CD4-positive, alpha-beta T cell treated with Interleukin-15 for 1 hour (primary cell): Measurements from ENCODE around the gene RNF166.

Experiments
- DNase-seq: peaks from one replicate; pipeline ENCODE4 v3.0.0-alpha.2; 2020

Gene RNF166

DNA sequence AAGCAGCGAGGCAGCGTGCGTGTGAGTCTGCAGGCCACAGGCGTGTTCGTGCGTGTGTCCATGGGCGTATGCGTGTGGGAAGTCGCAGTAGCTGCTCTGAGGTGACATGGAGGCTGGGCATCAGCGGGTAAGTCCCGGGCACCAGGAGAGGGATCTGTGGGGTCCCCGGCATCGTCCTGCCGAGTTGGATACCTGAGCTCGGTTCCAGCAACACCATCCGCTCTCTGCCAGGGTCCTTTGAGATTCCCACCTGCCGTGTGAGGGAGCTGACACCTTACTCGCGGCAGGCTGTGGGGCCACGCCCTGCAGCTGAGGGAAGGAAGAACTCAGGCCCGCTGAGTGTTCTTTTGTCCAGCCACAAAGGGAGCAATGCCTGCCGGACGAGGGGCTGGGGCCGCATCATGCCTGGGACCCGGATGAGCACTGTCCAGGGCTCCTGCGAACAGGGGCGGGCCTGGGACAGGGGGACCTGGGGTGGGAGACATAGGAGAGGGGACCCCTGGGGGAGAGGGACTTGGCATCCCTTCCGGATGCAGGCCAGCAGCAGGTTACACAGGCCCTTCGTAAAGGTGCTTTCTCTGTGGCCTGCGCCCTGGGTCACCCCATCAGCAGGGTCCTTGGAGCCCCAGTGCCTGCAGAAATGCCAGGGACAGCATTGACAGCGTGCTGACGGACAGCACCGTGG lies 14.9 kb downstream of the RNF166 start:
- DNase-seq = no peak

DNA sequence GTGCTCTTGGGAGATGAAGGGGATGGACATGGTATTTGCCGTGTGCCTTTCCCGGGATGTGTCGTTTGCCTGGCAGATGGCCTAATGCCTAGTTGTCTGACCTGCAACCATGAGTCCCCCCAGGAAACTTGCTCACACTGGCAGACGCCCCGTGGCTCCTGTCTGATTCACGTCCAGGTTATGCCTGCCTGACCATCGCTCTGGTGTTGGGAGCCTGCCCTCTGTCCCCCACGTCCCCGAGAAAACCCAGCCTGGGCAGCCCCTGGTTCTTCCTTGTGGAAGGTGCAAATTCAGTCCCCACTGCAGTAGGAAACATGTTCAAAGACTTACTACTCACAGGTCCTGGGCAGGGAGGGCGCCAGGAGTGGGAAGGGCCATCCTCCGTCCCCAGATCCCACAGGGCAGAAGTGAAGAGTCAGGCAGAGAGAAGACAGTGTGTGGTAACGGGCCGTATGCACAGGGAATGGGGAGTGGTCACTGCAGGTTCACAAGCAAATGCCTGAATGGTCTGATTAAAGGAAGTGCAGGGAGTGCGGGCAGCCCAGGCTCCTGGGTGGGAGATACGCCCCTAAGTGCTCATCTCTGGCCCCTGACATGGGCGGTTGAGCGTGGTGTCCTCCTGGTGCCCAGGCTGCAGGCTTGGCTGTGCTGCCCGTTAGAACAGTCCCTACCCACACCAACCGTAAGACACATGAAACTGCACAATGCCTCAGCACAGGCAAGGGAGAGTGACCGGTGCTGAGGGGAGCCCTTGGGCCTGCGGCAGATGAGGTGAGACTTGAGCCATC lies 15.7 kb downstream of the RNF166 start:
- no peak for DNase-seq

DNA sequence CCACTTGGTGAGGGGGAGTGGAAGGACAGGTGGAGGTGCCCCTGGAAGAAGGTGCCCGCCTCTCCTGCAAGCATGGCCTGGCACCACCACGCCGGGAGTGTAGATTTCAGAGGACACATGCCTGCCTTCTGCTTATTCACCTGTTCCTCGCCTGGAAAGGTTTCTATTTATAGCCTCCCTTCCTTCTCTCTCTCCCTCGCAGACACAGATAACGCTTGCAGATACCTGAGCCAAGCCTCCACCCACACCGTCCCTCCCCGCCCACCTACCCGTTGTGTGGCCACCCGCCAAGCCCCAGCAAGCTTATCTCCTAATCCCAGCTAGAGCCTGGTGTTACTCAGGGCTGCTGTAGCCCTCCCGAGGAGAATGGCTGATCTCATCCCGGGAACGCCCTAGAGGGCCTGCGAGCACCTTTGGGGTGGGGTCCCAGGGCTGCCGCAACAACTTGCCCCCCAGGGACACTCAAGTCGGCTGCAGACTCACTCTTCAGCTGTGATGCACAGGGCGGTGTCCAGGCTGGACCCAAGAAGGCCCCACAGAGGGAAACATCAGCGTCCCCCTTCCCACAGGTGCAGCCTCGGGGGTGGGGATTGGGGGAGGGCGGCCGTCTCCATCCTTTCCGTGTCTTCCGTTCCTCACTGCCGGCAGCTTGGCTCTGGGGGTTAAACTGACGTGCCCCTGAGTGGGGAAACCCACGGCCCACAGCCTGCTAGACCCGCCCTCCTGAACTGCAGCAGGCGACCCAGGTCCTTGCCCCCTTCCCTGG lies 18.0 kb downstream of the RNF166 start:
- DNase-seq = no peak

DNA sequence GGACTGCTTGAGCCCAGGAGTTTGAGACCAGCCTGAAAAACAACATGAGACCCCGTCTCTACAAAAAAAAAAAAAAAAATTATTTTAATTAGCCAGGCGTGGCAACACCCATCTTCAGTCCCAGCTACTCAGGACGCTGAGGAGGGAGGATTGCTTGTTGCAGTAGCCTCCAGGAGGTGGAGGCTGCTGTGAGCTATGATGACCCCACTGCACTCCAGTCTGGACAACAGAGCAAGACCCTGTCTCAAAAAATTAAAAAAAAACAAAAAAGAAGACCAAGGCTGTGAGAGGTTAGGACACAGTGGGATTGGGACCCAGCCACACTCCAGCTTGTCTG lies 18.6 kb downstream of the RNF166 start:
- no peak for DNase-seq

DNA sequence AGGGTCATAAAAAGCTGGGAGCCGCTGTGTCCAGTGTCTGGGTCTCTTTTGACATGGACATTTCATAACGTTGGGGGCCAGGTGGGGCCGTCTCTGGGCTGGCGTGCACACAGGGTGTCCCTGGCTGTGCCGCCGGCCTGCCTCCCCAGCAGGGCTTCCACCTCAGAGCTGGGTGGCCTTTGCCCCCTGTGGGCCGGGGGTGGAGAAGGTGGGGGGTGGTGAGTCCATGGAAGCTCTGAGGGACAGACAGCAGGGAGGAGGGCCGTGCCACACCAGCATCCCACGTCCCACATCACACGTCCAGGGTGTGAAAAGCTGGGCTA lies 19.0 kb downstream of the RNF166 start:
- no peak for DNase-seq

DNA sequence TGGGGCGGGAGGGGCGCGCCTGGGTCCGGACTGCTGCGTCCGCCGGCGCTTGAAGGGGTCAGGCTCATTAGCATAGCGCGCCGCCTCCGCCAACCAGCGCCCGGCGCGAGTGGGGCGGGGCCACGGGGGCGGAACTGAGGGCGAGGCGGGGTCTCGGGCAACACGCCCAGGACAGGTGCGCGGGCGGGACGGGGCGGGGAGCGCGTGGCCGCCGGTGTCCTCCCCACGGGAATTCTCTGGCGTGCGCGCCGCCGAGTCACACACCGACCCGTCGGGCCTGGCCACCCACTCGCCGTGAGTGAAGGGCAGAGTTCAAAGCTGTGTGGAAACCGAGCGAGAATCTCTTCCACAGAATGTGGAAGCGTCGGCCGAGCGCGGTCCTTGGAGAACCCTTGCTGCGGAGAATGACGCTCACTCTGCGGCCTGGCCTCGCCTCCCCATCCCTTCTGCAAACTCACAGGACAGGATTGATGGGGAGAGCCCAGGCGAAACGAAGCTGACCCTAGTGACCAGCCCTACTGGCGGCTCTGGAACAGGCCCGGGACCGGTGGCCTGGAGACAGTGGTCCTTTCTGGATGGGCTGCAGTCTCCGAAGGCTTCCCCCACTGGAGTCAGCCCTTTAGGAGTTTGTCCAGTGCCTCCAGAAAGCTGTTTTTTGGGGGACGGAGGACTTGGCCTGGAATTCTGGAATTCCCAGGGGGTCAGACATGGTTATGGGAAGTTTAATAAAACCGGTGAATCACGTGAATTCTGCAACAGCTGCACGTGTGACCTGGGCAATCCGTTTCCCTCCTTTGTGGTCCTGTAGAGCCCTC lies 19.6 kb downstream of the RNF166 start, which contains the start of gene SNAI3:
TSS of gene SNAI3 (minus strand) at position 69 of the 815 bp plus-strand sequence. CDS start 101 bp downstream, outside the sequence.
- peak; percentile 82 for DNase-seq

DNA sequence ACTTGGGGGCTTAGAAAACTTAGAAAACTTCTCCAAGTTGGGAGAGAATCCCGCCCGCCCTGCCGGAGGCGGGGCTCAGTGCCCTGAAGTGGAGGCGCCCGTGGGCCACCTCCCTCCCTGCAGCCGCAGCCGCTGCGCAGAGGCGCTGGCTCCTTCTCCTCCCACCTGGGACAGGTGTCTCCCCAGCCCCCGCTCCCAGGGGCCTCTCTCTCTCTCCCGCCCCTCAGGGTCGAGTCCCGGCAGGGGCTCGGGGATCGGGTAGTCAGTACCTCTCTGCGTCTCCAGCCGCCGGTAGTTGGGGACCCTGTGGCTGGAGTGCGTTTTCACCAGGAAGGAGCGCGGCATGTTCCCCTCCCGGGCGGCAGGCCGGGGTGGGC lies 20.2 kb downstream of the RNF166 start:
- DNase-seq = no peak

DNA sequence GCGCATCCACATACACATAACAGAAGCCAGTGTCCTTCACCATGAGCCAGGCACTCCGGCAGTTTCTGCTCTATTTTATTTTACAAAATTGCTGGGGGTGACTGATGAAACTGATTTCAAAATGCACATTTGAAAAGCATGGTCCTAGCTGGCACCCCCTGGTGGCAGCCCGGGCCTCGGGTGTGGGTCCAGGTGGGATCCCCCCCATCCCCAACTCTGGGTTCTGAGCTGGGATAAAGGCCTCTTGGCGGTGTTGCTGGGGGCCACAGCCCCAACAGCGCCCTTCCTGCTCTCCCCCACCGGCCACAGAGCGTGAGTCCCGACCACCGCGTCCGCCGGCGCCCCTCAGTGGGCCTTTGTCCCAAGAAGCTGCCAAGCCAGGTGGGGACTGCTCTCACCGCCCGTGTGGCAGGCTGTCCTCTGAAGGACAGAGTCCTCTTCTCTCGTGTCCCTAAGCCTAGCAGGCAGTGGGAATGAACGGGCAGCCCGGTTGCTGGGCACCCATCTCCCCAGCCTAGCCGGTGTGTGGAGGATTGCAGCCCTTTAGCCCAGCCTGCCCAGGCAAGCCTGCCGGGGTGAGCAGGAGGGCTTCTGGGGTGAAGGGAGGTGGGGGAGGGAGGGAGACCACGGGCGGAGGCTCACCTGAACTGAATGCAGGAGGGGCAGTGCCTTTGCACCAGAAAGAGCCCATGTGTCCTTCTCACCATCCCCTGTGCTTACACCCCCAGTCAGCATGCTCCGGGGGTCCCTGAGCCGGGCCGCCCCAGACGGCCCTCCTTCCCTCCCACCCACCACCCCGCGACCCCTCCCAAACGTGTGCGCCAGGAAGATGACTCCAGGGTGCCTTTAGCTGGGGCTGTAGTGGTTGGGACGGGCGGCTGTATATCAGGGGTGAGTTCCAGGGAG lies 20.8 kb downstream of the RNF166 start:
- DNase-seq = peak; percentile 42

DNA sequence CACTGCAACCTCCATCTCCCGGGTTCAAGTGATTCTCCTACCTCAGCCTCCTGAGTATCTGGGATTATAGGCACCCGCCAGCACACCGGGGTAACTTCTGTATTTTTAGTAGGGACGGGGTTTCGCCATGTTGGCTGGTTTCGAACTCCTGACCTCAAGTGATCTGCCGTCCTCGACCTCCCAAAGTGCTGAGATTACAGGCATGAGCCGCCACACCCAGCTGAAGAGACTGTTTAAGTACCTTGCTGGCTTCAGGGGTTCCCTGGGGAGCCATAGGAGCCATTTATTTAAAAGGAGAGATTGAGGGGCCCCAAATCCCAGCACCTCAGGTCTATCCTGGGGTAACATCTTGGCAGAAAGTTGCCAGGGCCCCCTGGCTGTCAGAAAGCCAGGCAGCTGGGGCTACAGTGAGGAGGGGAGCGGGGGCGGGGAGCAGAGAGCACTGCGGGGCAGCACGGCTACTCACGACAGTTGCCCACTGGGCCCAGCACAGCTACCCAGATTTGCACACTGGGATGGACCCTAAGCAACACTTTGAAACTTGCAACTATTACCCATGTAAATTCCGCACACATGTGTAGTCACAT lies 21.5 kb downstream of the RNF166 start:
- DNase-seq = no peak

DNA sequence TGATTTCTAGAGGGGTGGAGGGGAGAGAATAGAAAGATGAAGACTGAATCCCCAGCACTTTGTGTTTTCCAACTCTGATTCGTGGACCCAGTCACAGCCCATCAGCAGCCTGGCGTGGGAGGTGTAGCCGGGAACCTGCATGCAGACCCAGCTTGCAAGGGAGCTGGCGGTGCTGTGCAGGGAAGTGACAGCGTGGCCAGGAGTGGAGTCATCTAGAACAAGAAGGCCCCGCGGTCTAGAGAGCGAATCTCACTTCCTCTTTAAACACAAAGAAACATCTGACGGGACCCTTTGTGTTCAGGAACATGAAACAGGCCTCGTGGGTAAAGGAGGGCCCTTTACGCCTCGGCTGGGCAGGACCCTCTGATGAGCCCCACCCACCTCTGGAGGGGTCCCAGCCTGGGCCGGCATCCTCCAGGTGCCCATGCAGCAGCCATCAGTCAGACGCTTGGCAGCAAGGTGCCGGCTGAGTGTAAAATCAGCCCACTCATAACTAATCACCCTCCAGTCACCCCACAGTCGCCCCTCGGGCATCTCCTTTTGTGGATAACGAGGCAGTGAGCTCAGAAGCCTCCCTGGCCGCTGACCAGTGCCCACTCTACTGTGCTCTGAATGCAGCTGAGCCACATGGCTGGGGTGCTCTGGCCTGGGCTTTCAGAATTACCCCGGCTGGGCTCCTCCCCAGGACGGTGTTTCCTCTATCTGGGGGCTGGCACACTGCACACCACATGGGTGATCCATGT lies 24.3 kb downstream of the RNF166 start:
- DNase-seq = peak; percentile 80

DNA sequence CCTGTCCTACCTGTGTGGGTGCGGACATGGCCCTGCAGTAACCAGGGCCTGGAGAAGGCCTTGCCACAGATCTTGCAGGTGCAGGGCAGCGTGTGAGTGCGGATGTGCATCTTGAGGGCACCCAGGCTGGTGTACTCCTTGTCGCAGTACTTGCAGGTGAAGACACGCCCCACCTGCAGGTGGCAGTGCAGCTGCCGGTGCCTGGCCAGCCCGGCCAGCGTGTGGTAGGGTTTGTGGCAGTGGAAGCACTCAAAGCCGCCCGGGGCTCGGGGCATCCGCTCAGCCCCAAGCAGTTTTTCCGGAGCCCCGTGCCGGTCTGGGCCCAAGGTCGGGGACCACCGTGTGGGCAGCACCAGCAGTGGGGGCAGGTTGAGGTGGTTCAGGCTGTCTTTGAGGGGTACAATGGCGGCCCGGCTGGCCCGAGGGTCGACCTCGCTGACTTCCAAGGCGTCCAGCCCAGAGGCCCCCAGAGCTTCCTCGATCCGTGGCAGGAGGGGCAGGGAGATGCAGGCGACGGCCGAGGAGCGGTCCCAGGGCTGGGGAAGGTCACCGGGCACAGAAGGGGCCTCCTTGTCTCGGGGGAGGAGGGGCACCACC lies 25.0 kb downstream of the RNF166 start:
- peak; percentile 64 for DNase-seq

DNA sequence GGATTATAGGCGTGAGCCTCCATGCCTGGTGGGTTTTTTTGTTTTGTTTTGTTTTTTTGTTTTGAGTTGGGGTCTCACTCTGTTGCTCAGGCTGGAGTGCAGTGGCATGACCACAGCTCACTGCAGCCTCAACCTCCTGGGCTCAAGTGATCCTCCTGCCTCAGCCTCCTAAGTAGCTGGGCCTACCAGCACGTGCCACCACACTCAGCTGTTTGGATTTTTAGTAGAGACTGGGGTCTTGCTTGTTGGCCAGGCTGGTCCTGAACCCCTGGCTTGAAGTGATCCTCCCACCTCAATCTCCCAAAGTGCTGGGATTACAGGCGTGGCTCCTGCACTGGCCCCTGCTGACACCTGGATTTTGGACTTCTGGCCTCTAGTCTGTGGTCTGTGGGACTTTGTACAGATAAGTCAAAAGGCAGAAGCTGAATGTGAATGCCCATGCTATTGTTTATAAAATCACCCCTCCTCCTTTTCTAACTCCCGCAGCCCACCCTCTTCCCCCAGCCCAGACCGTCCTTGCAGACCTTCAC lies 25.6 kb downstream of the RNF166 start:
- no peak for DNase-seq

DNA sequence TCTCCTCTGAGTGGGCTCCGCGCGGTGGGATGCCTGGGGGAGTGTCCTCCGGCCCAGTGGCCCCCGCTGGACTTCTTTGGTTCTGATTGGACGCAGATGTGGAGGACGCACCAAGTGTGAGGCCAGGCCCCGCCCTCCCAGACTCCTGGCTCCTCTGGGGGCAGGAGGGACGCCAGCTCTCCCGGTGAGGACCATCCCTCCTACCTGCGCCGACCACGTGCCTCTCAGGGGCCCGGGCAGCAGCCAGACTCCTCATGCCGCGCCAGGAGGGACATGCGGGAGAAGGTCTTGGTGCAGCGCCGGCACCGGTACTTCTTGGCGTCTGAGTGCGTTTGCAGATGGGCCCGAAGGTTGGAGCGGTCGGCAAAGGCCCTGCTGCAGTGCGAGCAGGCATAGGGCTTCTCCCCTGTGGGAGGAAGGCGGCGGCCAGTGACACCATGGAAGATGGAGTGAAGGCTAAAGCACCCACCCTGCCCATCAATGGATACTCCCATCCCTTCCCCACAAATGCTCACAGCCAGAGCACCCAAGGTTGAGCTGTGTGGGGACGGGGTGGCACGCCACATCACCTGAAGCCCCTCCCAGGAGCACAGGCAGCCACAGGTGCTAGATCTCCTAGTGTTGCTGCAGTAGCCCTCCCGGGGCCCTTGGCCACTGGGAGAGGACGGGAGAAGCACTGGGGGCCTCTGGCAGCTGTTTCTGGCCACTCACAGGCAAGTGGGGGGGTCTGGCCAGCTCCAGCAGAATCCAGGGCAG lies 27.8 kb downstream of the RNF166 start:
- DNase-seq = no peak

DNA sequence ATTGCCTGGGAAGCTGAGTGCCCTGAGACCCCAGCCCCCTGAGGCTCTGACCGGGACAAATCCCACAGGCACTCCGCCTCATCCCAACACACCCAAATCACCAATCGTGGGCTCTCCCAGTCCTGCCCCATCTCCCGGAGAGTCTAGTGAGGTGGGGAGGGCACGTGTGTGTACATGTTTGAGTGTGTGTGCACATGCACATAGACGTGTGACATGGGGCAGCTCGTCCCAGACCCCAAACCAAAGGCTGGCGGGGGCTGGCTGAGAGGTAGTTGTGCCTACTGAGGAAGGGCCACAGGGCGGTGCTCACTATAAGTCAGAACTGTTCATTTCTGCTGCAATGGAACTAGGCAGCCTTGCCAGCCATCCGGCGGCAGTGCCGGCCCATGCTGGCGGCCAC lies 28.5 kb downstream of the RNF166 start:
- DNase-seq = no peak

DNA sequence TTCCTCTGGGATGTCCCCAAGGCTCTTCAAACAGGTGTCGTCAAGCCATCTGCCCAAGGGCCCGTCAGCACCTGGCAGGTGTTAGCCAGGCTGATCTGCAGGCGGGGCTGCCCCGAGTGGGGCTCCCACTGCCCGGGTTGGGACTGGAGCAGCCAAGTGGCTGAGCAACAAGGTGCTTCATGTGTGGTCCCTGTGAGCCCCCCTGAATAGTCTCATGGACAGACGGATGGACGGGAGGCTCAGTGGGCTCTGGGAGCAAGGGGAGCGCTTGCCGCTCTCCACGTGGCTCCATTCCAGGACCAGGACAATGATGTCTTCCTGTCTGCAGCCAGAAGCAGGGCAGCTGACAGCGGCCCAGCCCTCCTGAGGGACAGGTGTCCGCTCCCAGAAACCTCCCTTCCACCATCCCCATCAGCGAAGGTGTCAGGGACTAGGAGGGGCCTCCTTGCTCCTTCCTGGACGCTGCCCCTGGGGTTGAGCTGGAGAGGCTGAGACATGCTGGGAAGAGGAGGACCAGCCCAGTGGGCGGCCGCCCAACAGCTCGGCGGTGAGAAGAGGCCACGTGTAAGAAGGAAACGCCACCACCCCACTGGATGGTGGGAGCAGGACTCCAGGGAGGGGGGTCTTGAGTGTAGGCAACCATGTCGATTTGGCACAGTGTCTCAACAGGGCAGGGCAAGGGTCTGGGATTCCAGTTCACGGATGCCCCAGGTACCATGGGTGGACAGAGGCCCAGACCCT lies 29.5 kb downstream of the RNF166 start:
- no peak for DNase-seq

DNA sequence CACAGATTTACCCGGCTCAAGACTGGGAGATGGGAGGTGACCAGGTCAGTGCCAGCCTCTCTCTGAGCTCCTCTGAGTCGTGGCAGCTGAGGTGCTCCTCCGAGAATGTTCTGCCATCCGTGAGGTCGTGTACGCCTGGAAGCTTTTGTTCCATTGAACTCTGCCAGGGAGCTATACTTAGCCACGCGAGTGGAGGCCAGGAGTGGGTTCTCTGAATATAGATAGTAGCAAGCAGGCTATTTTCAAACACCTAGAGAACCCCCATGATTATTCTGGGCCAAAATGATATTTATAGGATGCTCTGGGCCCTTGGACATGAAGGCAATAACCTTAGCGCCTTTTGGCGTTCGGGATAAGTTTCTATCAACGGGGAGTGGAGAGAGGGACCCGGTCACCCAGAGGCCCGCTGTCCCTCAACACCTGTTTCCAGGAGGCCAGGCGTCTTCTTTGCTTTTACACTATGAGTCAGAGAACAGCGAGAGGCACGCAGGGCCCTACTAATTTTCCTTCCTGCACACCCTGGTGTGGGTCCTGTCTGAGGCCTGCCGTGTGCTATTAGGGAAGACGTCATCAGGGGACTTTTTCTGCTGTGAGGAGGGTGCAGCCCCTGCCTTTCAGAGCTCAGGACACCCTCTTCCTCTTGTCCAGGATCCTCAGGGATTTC lies 32.4 kb downstream of the RNF166 start:
- DNase-seq = no peak

DNA sequence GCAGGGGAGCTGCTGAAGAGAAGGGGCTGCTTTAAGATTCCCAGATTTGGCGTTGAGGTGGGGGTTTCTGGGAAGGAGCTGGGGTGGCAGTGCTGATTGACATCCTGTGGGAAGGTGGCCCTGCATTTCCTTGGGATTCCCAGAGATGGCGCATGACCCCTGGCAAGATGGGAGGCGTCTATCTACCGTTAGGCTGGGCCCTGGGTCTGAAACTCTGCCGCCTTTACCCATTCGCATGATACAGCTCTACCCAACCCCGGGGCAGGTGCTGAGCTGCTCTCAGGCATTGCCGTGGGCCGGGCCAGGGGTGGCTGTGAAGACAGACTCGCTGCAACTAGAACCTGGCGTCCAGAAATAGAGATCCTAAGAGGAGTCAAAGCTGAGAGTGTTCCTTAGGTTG lies 33.4 kb downstream of the RNF166 start:
- DNase-seq = no peak

DNA sequence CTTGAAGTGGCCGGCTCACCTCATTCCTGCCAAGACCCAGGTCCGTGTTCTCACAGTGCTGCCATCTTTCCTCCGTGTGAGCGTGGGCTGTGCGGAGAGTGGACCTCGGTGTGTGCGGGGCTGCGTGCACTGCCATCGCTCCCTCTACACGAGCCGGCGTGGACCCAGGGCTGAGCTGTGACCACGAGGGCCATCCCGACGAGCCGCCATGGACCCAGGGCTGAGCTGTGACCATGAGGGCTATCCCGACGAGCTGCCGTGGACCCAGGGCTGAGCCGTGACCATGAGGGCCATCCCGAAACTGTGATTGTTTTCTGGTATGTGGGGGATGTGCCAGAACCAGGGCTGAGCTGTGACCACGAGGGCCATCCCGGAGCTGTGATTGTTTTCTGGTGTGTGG lies 34.4 kb downstream of the RNF166 start:
- no peak for DNase-seq
